TTC549 (cell line): Measurements from ENCODE around the gene ALDOC.

Experiments
- FAIRE-seq: peaks from 2 replicates; lab custom pipeline; 2012; peaks lifted over from hg19 to GRCh38; lab: Jason Lieb, UNC

ALDOC gene

GRCh38 chr17:28530926-28531325, 45.8 kb downstream of the ALDOC start:
- no peak for FAIRE-seq

DNA sequence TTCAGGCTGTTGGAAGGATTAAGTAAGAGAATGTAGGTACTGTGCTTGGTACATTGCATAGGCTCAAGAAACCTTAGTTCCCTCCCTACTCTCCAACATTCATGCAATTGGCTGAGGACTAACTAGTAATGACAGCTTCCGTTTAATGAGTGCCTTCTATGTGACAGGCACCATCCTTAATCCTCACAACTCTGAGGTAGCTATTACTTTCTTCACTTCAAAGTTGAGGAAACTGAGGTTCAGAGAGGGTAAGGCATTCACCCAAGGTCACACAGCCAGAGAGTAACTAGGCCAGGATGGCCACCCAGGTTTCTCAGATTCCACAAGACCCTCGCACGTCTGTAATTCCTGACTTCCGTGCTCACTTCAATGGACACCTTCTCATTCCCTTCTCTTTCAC, 46.4 kb downstream of the ALDOC start:
- FAIRE-seq = no peak

GRCh38 chr17:28529013-28529400, 47.7 kb downstream of the ALDOC start:
- FAIRE-seq = no peak

- no peak for FAIRE-seq
Observed at GRCh38 chr17:28528327-28529012, 48.2 kb downstream of the ALDOC start.

- FAIRE-seq = no peak
Observed at GRCh38 chr17:28527859-28528258, 48.8 kb downstream of the ALDOC start.

DNA sequence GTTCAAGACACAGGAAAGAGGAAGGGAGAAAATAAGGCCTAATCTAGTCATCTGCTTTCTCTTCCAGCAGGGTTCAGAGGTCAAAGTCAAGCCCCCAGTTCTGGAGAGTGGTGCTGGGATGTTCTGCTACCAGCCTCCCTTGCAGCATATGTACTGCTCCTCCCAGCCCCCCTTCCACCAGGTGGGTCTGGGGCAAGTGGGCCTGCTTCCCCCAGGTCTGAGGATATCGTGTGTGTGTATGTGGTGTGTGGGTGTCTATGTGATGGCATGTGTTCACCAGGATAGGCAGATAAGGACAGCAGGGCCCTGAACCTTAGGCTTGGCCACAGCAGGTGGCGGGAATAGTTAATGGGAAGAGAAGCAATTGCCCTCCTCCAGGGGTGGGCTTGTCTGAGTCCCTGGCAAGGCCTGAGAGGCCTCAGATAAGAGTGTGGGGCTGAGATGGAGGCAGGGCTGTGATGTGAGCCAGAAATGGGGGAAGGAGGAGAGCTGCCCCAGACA, 49.5 kb downstream of the ALDOC start:
- FAIRE-seq = no peak

DNA sequence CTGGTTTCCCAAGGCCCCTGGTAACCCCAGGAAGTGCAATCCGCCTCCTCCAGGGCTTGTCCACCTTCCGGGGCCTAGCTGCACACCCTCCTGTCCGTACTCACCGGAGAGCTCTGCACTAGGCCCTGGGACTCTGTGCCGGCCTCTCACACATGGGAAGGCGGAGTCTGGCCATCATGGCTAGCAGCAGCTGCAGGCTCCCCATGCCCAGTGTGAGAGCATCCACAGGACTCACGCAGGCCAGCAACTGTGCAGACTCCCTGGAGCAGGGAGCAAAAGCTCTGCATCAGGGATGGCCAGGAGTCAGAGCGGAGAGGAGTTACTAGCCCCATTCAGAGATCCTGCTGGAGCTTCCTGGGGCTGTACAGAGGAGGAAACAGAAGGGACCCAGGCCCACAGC, 50.3 kb downstream of the ALDOC start:
- no peak for FAIRE-seq

DNA sequence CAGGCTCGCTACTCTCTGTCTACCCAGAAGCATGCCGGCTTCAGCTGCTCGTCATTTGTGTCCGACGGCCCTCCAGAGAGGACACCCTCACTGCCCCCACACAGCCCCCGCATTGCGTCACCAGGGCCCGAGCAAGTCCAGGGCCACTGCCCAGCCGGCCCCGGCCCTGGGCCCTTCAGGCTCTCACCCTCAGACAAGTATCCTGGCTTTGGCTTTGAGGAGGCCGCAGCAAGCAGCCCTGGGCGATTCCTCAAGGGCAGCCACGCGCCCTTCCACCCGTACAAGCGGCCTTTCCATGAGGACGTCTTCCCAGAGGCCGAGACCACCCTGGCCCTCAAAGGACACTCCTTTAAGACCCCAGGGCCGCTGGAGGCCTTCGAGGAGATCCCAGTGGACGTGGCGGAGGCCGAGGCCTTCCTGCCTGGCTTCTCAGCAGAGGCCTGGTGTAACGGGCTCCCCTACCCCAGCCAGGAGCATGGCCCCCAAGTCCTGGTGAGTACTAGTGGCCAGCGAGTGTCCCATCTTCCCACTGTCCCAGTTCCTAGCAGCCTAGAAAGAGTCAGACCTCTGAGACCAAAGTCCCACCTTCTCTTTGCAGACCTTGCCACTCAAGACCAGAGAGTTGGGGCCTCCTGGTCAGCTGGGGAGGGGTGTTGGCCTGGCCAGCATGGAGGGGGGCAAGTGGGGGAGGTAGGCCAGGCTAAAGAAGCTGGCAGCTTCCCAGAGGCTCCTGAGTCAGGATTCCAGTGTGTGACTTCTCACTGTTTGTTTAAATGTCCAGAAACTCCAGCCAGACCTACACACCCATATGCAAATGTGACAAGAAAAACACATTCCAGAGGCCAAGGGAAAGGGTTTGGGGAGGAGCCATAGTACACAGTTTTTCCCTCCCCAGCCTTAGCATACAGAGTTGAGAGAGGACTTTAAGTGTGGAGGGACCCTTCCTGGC, 51.9 kb downstream of the ALDOC start:
- FAIRE-seq = no peak

DNA sequence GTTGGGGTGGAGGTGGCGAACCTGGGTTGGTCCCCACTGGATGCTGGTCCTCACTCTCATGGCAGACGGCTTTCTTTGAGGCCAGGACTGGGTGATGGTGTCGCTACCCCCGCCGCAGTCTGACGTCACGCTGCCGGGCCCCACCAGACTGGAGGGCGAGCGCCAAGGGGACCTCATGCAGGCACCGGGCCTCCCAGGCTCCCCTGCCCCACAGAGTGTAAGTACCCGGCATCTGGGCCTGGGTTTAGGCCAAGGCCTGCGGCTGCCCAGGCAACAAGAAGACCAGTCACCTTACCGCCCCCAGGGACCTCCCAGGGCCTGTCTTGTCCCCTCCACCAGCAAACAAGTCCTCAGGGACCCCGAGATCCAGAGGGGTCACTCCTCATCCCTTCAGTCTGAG, 52.8 kb downstream of the ALDOC start:
- FAIRE-seq = no peak

GRCh38 chr17:28523186-28523585, 53.5 kb downstream of the ALDOC start:
- no peak for FAIRE-seq
